Gastroesophageal sphincter (tissue), 4 donors: ENCODE results near the gene SPINDOC. TPM values are rescaled to one million over a fixed set of nuclear protein-coding genes. Genes with fewer than 3 reads are reported as not detected.

Experiments used
- ATAC-seq: fragments of 150-250 bp; one replicate; pipeline ENCODE4 v1.9.1; 2016; ENCODE audit warnings: mild to moderate bottlenecking, moderate library complexity
- H3K27ac ChIP-seq, 4 donors: fragments of 200-600 bp; sonication (generic) in 3 of 4; 1 replicate in 3 of 4; 2 replicates in 1 of 4; pipeline ENCODE4 v1.5.1; 2016 to 2019
- H3K27me3 ChIP-seq: fragments of 200-600 bp; sonication (generic); one replicate; pipeline ENCODE4 v1.5.1; 2019
- H3K36me3 ChIP-seq, 2 donors: fragments of 200-600 bp; sonication (generic); one replicate each; pipeline ENCODE4 v1.5.1; 2019; ENCODE audit warnings: control low read depth in 1 of 2
- H3K4me1 ChIP-seq, 3 donors: fragments of 200-600 bp; sonication (generic); 1 replicate in 2 of 3; 2 replicates in 1 of 3; pipeline ENCODE4 v1.5.1; 2016 to 2019; ENCODE audit warnings: control low read depth in 2 of 3
- H3K4me3 ChIP-seq, 2 donors: fragments of 200-600 bp; sonication (generic); one replicate each; pipeline ENCODE4 v1.5.1; 2019; ENCODE audit warnings: mild to moderate bottlenecking in 1 of 2, moderate library complexity in 1 of 2
- H3K9me3 ChIP-seq, 3 donors: fragments of 200-600 bp; sonication (generic); one replicate each; pipeline ENCODE4 v1.5.1; 2017 to 2019; ENCODE audit warnings: control low read depth in 2 of 3
- CTCF ChIP-seq, 4 experiments: fragments of 200-600 bp in 2 of 4; fragments of 450-650 bp in 2 of 4; sonication (generic) in 1 of 4; IDR thresholded peaks; one replicate each; pipeline ENCODE4 v1.5.1; 2017 to 2019; ENCODE audit warnings: antibody characterized with exemption in 4 of 4, mild to moderate bottlenecking in 2 of 4, moderate library complexity in 2 of 4
- EP300 ChIP-seq: sonication (generic); formaldehyde crosslinking; IDR thresholded peaks from one replicate; pipeline ENCODE4 v1.6.1; 2017; ENCODE audit warnings: antibody characterized with exemption, mild to moderate bottlenecking
- POLR2A ChIP-seq, 2 donors: fragments of 450-650 bp; IDR thresholded peaks; one replicate each; pipeline ENCODE4 v1.6.1; 2017; ENCODE audit warnings: antibody characterized with exemption in 2 of 2, mild to moderate bottlenecking in 2 of 2, moderate library complexity in 1 of 2
- POLR2AphosphoS5 ChIP-seq: sonication (generic); formaldehyde crosslinking; IDR thresholded peaks from one replicate; pipeline ENCODE4 v1.6.1; 2017; ENCODE audit warnings: antibody characterized with exemption
- WGBS, 2 donors: methylation state at CpG; one replicate each; pipeline ENCODE4 v1.1.5; 2018; ENCODE audit warnings: low coverage in 1 of 2; 5-methylcytosine and 5-hydroxymethylcytosine counted together
- total RNA-seq, 4 donors: library from RNA; depleted of rRNA; stranded (reverse); fragments of >200 nt; gene quantifications; one replicate each; pipeline ENCODE4 v1.1.0, GENCODE V29; 2016

Gene SPINDOC
- total RNA-seq, 4 donors from 2014 or later, result 14.3 to 18.6 (median 15.5) TPM

- ATAC-seq, result no peak
- no CpG with 5 or more reads among the region's 18 CpGs for WGBS, 2 donors
- TF ChIP-seq EP300, result no peak
- TF ChIP-seq POLR2A (IDR thresholded peaks at IDR 0.05), result no peak
- TF ChIP-seq CTCF (IDR thresholded peaks at IDR 0.05), result no peak
- no peak for TF ChIP-seq POLR2AphosphoS5
- Histone ChIP-seq H3K4me3 (no peak overlapping the region), H3K9me3 (no peaks in the 10 kb centered on the region), H3K27me3 (no peaks in the 10 kb centered on the region), H3K36me3 (no peaks in the 10 kb centered on the region), H3K27ac (peak overlapping the region in 3 of 4 donors; percentile 88 to 91 (median 89)), H3K4me1 (peaks cover 0 to 84% (median 44%) of the 10 kb centered on the region in 3 donors)
These were observed 47.5 kb upstream of the SPINDOC start for GRCh38 chr11:63765688-63766241.

- Histone ChIP-seq H3K4me1 (peaks cover 0 to 76% (median 44%) of the 10 kb centered on the region in 3 donors), H3K4me3 (peak overlapping the region in 1 of 2 donors; percentile 96), H3K27me3 (no peaks in the 10 kb centered on the region), H3K9me3 (no peaks in the 10 kb centered on the region), H3K36me3 (no peaks in the 10 kb centered on the region), H3K27ac (peak overlapping the region in 3 of 4 donors; percentile 88 to 91 (median 89))
- no peak for ATAC-seq
- TF ChIP-seq POLR2AphosphoS5, result no peak
- no peak for TF ChIP-seq POLR2A (IDR thresholded peaks at IDR 0.05)
- no peak for TF ChIP-seq CTCF (IDR thresholded peaks at IDR 0.05)
- TF ChIP-seq EP300, result no peak
- whole genome bisulfite sequencing, 2 donors, result 45 to 49% methylated on average over 2 to 3 of the region's 7 CpGs
These were observed 46.6 kb upstream of the SPINDOC start for GRCh38 chr11:63766531-63767235.

DNA sequence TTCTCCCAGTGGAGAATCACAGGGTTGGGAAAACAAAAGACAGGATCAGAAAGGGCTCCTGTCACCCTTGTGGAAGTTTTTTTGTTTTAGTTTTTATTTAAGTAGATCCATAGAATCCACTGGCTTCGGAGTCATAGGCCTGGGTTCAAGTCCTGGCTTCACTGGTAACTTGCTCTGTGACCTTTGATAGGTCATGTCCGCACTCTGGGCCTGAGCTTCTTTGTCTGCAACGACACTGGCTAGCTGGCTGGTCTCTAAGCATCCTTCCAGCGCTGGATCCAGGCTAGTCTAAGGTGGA lies 46.0 kb upstream of the SPINDOC start:
- TF ChIP-seq POLR2AphosphoS5 (no peak), POLR2A (IDR thresholded peaks at IDR 0.05) (no peak), CTCF (IDR thresholded peaks at IDR 0.05) (no peak), EP300 (no peak)
- Histone ChIP-seq H3K9me3 (no peaks in the 10 kb centered on the region), H3K4me1 (peaks cover 0 to 71% (median 44%) of the 10 kb centered on the region in 3 donors), H3K4me3 (peak overlapping the region; percentile 93 to 96), H3K27ac (peak overlapping the region; percentile 57 to 91 (median 88)), H3K36me3 (no peaks in the 10 kb centered on the region), H3K27me3 (no peaks in the 10 kb centered on the region)
- ATAC-seq, result no peak
- WGBS, 2 donors, result 14% methylated on average over 2 of the region's 4 CpGs; no CpG with 5 or more reads in 1 of the 2 donors

DNA sequence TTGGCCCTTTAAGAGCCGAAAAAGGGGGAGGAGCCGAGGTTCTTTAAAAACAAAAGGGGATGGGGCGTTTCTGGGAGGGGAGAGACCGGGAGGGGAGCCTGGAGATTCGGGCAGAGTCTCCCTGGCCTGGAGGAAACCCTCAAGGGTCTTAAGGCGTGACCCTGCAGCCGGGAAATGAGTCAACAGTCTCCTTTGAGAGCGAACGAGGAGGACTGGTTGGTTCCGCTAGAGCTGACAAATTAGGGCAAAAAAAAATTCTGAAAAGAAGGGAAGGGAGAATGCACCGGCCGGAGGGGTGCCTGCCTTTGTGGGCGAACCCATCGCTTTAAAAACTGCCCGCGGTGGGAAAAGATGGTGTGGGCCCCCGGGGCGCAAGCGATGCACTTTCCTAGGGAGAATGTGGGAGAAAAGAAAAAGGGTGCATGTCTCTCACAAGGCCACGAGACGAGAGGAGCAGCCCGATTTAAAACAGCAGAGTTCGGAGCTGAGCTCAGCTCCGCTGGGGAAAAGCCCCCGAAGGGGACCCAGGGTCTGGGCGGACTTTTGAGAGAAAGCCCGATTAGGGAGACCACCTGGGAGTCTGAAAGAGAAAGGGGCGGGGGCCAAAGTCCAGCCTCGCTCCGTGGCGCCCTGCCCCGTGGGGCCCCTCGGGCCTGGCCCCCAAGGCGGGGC lies 45.6 kb upstream of the SPINDOC start:
- no peak for TF ChIP-seq EP300
- TF ChIP-seq POLR2A (IDR thresholded peaks at IDR 0.05), result no peak
- no peak for TF ChIP-seq POLR2AphosphoS5
- no peak for TF ChIP-seq CTCF (IDR thresholded peaks at IDR 0.05)
- Histone ChIP-seq H3K27ac (peak overlapping the region; percentile 57 to 91 (median 88)), H3K27me3 (no peaks in the 10 kb centered on the region), H3K4me1 (peaks cover 0 to 66% (median 44%) of the 10 kb centered on the region in 3 donors), H3K36me3 (no peaks in the 10 kb centered on the region), H3K4me3 (peak overlapping the region; percentile 93 to 96), H3K9me3 (no peaks in the 10 kb centered on the region)
- WGBS, 2 donors, result 0 to 1% methylated on average over 1 to 25 of the region's 34 CpGs
- peak; percentile 37 for ATAC-seq
